Fibroblast of mammary gland (primary cell): ENCODE results near the gene SYNDIG1.

Experiments used
- DNase-seq: peaks from one replicate; pipeline ENCODE4 v3.0.0-alpha.2; 2010; ENCODE audit warnings: low read depth
- H3K4me3 ChIP-seq: 2 replicates; pipeline ENCODE4 v1.5.1; 2011; ENCODE audit warnings: low read depth, mild to moderate bottlenecking, low read length, moderate library complexity; ENCODE audit not compliant: control insufficient read depth
- TF ChIP-seq, protein P1 (sequence below): conservative IDR thresholded peaks from 2 replicates; pipeline ENCODE4 v1.5.1; 2011; ENCODE audit warnings: low read depth, low read length, inconsistent platforms; ENCODE audit not compliant: control insufficient read depth, insufficient read depth

The SYNDIG1 gene

DNA sequence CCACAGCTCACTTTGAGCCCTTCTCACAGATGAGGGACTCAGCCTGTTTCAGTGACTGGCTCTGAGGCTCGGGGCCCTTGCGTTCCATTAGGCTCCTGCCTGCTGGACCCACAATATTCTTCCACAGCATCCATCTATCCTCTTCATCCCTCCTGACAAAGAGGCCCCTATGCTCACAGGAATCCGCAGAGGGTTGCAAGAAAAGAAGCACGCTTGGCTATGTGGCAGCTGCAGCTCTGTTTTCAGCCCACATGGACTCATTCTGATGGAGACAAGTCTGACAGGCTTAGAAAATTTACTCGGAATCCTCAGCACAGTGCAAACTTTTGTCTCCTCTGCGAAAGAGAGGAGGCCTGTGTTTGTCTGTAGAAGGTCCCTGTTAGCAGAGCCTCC, 207.5 kb downstream of the SYNDIG1 start:
- no peak for DNase-seq
- TF ChIP-seq, protein P1, sequence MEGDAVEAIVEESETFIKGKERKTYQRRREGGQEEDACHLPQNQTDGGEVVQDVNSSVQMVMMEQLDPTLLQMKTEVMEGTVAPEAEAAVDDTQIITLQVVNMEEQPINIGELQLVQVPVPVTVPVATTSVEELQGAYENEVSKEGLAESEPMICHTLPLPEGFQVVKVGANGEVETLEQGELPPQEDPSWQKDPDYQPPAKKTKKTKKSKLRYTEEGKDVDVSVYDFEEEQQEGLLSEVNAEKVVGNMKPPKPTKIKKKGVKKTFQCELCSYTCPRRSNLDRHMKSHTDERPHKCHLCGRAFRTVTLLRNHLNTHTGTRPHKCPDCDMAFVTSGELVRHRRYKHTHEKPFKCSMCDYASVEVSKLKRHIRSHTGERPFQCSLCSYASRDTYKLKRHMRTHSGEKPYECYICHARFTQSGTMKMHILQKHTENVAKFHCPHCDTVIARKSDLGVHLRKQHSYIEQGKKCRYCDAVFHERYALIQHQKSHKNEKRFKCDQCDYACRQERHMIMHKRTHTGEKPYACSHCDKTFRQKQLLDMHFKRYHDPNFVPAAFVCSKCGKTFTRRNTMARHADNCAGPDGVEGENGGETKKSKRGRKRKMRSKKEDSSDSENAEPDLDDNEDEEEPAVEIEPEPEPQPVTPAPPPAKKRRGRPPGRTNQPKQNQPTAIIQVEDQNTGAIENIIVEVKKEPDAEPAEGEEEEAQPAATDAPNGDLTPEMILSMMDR = no peak

GRCh38 chr20:24677626-24678315, 208.3 kb downstream of the SYNDIG1 start:
- no peak for DNase-seq
- TF ChIP-seq, protein P1 = no peak
- no peak overlapping the region for H3K4me3 ChIP-seq

More for the DNA sequence above, 207.5 kb downstream of the SYNDIG1 start:
- H3K4me3 ChIP-seq = no peak overlapping the region

DNA sequence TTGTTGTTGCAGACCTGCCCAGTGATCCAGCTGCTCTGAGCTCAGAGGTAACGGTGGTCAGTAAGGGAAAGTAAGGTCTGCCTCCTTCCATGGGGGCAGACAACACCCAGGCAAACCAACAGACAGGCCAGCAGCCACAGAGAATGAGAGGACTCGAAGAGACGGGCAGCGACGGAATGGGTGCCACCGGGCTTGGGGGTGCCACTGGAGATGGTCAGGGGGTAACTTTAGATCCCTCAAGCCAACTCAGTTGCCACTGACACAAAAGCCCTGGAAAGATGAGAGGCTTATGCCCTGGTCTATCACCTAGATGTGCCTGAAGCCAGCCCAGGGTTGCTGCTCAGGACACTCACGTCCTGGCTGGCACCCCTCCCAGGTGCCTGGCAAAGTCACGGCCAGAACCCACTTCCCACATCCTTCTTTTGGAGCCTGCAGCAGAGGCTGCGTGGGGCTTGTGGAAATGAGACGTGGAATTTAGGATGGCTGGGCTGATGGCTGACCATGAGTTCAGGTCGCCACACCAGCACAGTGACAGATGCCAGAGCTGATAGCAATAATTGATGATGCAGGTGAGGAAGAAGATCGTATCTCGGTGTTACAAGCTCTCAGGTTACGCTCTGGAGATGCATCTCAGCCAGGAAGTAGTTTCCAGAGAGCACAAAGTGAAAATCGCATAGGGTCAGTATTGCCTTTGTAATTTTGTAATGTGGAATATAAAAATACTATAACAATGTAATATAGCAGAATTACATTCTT, 209.1 kb downstream of the SYNDIG1 start:
- DNase-seq = no peak
- TF ChIP-seq, protein P1 = no peak

GRCh38 chr20:24679448-24680047, 210.1 kb downstream of the SYNDIG1 start:
- no peak overlapping the region for H3K4me3 ChIP-seq
- no peak for DNase-seq
- TF ChIP-seq, protein P1 = no peak

More for the DNA sequence above, 209.1 kb downstream of the SYNDIG1 start:
- H3K4me3 ChIP-seq = no peak overlapping the region

- no peak overlapping the region for H3K4me3 ChIP-seq
- no peak for DNase-seq
- TF ChIP-seq, protein P1 = no peak
Measured at GRCh38 chr20:24681634-24682495, 212.4 kb downstream of the SYNDIG1 start.

- no peak for DNase-seq
- TF ChIP-seq, protein P1 = no peak
- H3K4me3 ChIP-seq = no peak overlapping the region
Measured at GRCh38 chr20:24682496-24682985, 213.1 kb downstream of the SYNDIG1 start.
